ENCODE results near the gene SYNGR4. TPM values are rescaled to one million over a fixed set of nuclear protein-coding genes. Genes with fewer than 3 reads are reported as not detected.

Gene SYNGR4
- total RNA-seq, 4 donors from 2014 or later: not detected

GRCh38 chr19:48372904-48373303 is 8.7 kb downstream of the SYNGR4 start:
- Histone ChIP-seq H3K36me3 (no peaks in the 10 kb centered on the region), H3K4me3 (no peak overlapping the region), H3K27me3 (no peaks in the 10 kb centered on the region), H3K4me1 (no peaks in the 10 kb centered on the region), H3K27ac (no peak overlapping the region), H3K9me3 (no peaks in the 10 kb centered on the region)
- TF ChIP-seq POLR2A (IDR thresholded peaks at IDR 0.05) (no peak), CTCF (IDR thresholded peaks at IDR 0.05) (no peak)
- DNase-seq: no peak
- intact Hi-C loops (cut with DNase I; ENCODE audit: low total_unique reads): no loop called here

GRCh38 chr19:48373567-48373966 is 9.4 kb downstream of the SYNGR4 start:
- H3K27ac ChIP-seq: no peak overlapping the region
- TF ChIP-seq CTCF (IDR thresholded peaks at IDR 0.05) (no peak), POLR2A (IDR thresholded peaks at IDR 0.05) (no peak)
- H3K9me3 ChIP-seq: no peaks in the 10 kb centered on the region
- intact Hi-C loops (cut with DNase I; ENCODE audit: low total_unique reads): no loop called here
- no peak overlapping the region for H3K4me3 ChIP-seq
- no peaks in the 10 kb centered on the region for H3K4me1 ChIP-seq
- no peak for DNase-seq
- no peaks in the 10 kb centered on the region for H3K36me3 ChIP-seq
- H3K27me3 ChIP-seq: no peaks in the 10 kb centered on the region

- H3K27ac ChIP-seq: no peak overlapping the region
- no peaks in the 10 kb centered on the region for H3K4me1 ChIP-seq
- H3K36me3 ChIP-seq: no peaks in the 10 kb centered on the region
- TF ChIP-seq CTCF (IDR thresholded peaks at IDR 0.05) (no peak), POLR2A (IDR thresholded peaks at IDR 0.05) (no peak)
- no peak for DNase-seq
- no peak overlapping the region for H3K4me3 ChIP-seq
- no peaks in the 10 kb centered on the region for H3K9me3 ChIP-seq
- no peaks in the 10 kb centered on the region for H3K27me3 ChIP-seq
- intact Hi-C loops (cut with DNase I; ENCODE audit: low total_unique reads): no loop called here
Observed at GRCh38 chr19:48378194-48378570, 14.0 kb downstream of the SYNGR4 start.

GRCh38 chr19:48379058-48379457 is 14.9 kb downstream of the SYNGR4 start:
- no peak overlapping the region for H3K4me3 ChIP-seq
- TF ChIP-seq POLR2A (IDR thresholded peaks at IDR 0.05) (no peak), CTCF (IDR thresholded peaks at IDR 0.05) (no peak)
- no peaks in the 10 kb centered on the region for H3K4me1 ChIP-seq
- DNase-seq: no peak
- no peaks in the 10 kb centered on the region for H3K9me3 ChIP-seq
- H3K27me3 ChIP-seq: no peaks in the 10 kb centered on the region
- intact Hi-C loops (cut with DNase I; ENCODE audit: low total_unique reads): no loop called here
- no peak overlapping the region for H3K27ac ChIP-seq
- no peaks in the 10 kb centered on the region for H3K36me3 ChIP-seq

- Histone ChIP-seq H3K4me3 (no peak overlapping the region), H3K9me3 (no peaks in the 10 kb centered on the region), H3K36me3 (no peaks in the 10 kb centered on the region), H3K4me1 (no peaks in the 10 kb centered on the region), H3K27me3 (no peaks in the 10 kb centered on the region), H3K27ac (no peak overlapping the region)
- TF ChIP-seq CTCF (IDR thresholded peaks at IDR 0.05) (no peak), POLR2A (IDR thresholded peaks at IDR 0.05) (no peak)
- intact Hi-C loops (cut with DNase I; ENCODE audit: low total_unique reads): no loop called here
- DNase-seq: no peak
Observed at GRCh38 chr19:48381178-48381950, 17.2 kb downstream of the SYNGR4 start.

Measured in uterus (tissue), 4 donors.